ENCODE results near the gene NOP53. TPM values are rescaled to one million over a fixed set of nuclear protein-coding genes. Genes with fewer than 3 reads are reported as not detected.
A peak's percentile ranks its signal among the peaks of the same experiment; 100 is the strongest.

Gene NOP53
- total and polyA plus RNA-seq, 9 of the 15 experiments (the other 6 are each of a cell fraction or from before 2014, with no cell fraction given) = 6.5 to 274 (median 145) TPM

DNA sequence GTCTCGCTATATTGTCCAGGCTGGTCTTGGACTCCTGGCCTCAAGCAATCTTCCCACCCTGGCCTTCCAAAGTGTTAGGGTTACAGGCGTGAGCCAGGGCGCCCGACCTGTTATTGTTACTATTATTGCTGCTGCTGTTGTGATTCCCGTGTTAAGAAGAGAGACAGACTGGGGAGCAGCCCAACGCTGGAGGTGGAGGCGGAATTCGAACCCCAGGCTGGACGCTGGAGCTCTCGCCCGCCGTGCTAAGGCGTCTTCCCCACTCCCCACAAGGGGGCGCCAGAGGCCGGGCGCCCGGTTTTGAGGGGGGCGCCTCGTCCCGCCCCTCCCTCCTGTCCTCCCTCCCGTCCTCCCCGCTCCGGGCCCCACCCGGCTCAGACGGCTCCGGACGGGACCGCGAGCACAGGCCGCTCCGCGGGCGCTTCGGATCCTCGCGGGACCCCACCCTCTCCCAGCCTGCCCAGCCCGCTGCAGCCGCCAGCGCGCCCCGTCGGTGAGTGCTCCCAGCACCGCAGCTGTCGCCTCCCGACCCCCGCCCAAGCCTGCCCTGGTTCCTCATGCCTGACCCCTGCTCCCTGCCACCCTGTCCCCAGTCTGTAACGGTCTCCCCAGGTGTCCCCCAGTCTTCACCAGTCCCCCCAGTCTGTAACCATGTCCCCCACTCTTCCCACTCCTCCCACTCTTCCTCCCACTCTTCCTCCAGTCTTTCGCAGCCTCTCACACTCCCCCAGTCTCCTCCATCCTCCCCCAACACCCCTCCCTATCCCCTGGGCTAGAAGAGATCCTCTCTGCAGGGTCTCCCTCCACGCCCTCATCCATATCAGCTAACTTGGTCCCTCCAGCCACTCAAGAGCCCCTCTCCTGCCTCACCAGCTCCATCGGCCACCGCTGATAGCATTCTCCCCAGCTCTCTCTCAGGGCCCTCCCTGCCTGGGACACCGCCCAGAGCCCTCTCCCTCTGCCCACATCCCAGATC lies 32.0 kb upstream of the NOP53 start, which contains the start of gene EHD2 (continued):
- TF ChIP-seq, protein P1, sequence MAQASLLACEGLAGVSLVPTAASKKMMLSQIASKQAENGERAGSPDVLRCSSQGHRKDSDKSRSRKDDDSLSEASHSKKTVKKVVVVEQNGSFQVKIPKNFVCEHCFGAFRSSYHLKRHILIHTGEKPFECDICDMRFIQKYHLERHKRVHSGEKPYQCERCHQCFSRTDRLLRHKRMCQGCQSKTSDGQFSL (CRISPR knock-in tag; IDR thresholded peaks at IDR 0.05) = peak; percentile 64; the same call in 1 of the 2 replicates
- TF ChIP-seq, protein P1 (tag; IDR thresholded peaks at IDR 0.05) = no peak; a peak in 2 of 4 replicates
- TF ChIP-seq SREBF2 (CRISPR knock-in tag; IDR thresholded peaks at IDR 0.05) (no peak), KHSRP (IDR thresholded peaks at IDR 0.05) (no peak), DIDO1 (tag; IDR thresholded peaks at IDR 0.05; ENCODE audit: low read depth) (no peak), BDP1 (IDR thresholded peaks at IDR 0.05; ENCODE audit: insufficient read depth, insufficient read length) (no peak), ZNF311 (CRISPR knock-in tag; IDR thresholded peaks at IDR 0.05) (no peak), YBX1 (IDR thresholded peaks at IDR 0.05) (no peak), FIP1L1 (IDR thresholded peaks at IDR 0.05; ENCODE audit: low read depth, low read length, poor library complexity, severe bottlenecking) (peak; percentile 55), ZNF511 (CRISPR knock-in tag; IDR thresholded peaks at IDR 0.05) (peak; percentile 35; the same call in 1 of the 2 replicates), CBFB (CRISPR knock-in tag; IDR thresholded peaks at IDR 0.05) (no peak), ATF1 (CRISPR knock-in tag; IDR thresholded peaks at IDR 0.05) (no peak), ATF1 (tag; IDR thresholded peaks at IDR 0.05) (peak; percentile 38; the same call in 1 of the 2 replicates), SUPT5H (IDR thresholded peaks at IDR 0.05) (peak; percentile 65; the same call in 1 of the 2 replicates), CREB1 (IDR thresholded peaks at IDR 0.05) (no peak), CREB1 (CRISPR knock-in tag; IDR thresholded peaks at IDR 0.05) (no peak), ZNF12 (CRISPR knock-in tag; IDR thresholded peaks at IDR 0.05) (no peak), NR4A1 (CRISPR knock-in tag; IDR thresholded peaks at IDR 0.05) (no peak), NR4A1 (tag; IDR thresholded peaks at IDR 0.05) (no peak)
- TF ChIP-seq, protein P2, sequence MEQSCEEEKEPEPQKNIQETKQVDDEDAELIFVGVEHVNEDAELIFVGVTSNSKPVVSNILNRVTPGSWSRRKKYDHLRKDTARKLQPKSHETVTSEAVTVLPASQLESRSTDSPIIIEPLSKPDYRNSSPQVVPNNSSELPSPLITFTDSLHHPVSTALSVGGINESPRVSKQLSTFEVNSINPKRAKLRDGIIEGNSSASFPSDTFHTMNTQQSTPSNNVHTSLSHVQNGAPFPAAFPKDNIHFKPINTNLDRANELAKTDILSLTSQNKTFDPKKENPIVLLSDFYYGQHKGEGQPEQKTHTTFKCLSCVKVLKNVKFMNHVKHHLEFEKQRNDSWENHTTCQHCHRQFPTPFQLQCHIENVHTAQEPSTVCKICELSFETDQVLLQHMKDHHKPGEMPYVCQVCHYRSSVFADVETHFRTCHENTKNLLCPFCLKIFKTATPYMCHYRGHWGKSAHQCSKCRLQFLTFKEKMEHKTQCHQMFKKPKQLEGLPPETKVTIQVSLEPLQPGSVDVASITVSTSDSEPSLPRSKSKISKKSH (CRISPR knock-in tag; IDR thresholded peaks at IDR 0.05) = no peak
